Activated CD8-positive, alpha-beta T cell treated with anti-CD3 and anti-CD28 coated beads, Interleukin-2, amount 10 ng/mL, durations not matched to agents 7 days and 5 days (primary cell): Measurements from ENCODE around the gene SPRED3. TPM values are rescaled to one million over a fixed set of nuclear protein-coding genes. Genes with fewer than 3 reads are reported as not detected.
"Not testable (repeated sequence)": the region's sequence is repeated elsewhere in the genome, so short reads cannot be mapped to it uniquely, and the experiment has no call there.

Experiments used
- ATAC-seq: fragments of 150-1000 bp; cut with Tn5 transposase; one replicate; pipeline ENCODE4 v1.10.0; 2021; ENCODE audit warnings: moderate library complexity
- CTCF ChIA-PET: fragments of 350-600 bp; sonication (Branson Sonifier 250); formaldehyde crosslinking; loops from one replicate; lab custom pipeline; 2021; ENCODE audit warnings: antibody characterized with exemption; lab: Charles Lee
- POLR2A ChIA-PET: fragments of 350-600 bp; sonication (Branson Sonifier 250); formaldehyde crosslinking; loops from one replicate; lab custom pipeline; 2021; ENCODE audit warnings: antibody characterized with exemption; lab: Charles Lee
- DNase-seq: peaks from one replicate; pipeline ENCODE4 v3.0.0-alpha.2; 2020
- H3K27ac Mint-ChIP-seq: one replicate; pipeline ENCODE4 v1.8.0; 2021; ENCODE audit warnings: mild to moderate bottlenecking, mixed read lengths
- H3K27me3 Mint-ChIP-seq: one replicate; pipeline ENCODE4 v1.8.0; 2021; ENCODE audit warnings: low read depth, mixed read lengths
- H3K36me3 Mint-ChIP-seq: one replicate; pipeline ENCODE4 v1.8.0; 2021; ENCODE audit warnings: low read depth, mixed read lengths
- H3K4me1 Mint-ChIP-seq: one replicate; pipeline ENCODE4 v1.8.0; 2021; ENCODE audit warnings: low read depth, mixed read lengths
- H3K4me3 Mint-ChIP-seq: one replicate; pipeline ENCODE4 v1.8.0; 2021; ENCODE audit warnings: mild to moderate bottlenecking, mixed read lengths
- H3K9me3 Mint-ChIP-seq: one replicate; pipeline ENCODE4 v1.8.0; 2022; ENCODE audit warnings: mixed read lengths; ENCODE audit not compliant: insufficient read depth
- total RNA-seq, 2 experiments: library from RNA; stranded (reverse); gene quantifications; one replicate each; pipeline ENCODE4 v1.2.3, GENCODE V29; 2021

Gene SPRED3
- 1 to 10 TPM in 1 of 2 experiments, under 1 TPM in 1; 0.90 to 1.3 TPM for total RNA-seq

GRCh38 chr19:38388349-38389100 is at the start of gene SPRED3:
Gene SPRED3, plus strand, starts transcription at chr19:38388697. Its CDS starts 1,606 bp downstream, at chr19:38390303.
- no peak for DNase-seq
- ChIA-PET CTCF (interaction anchor here (1.2 to 1.6 kb wide), 4 partner anchors 14 to 542 kb away, joined by 3 to 9 read pairs (median 4); partner anchors contain the start of genes CATSPERG, MRPS12, PSMD8 and SARS2), POLR2A (interaction anchor here (0.8 to 2.3 kb wide), 3 partner anchors 11 to 14 kb away, joined by 3 to 15 read pairs (median 10); partner anchors contain the start of genes FAM98C and PSMD8)
- H3K9me3 Mint-ChIP-seq: no peaks in the 10 kb centered on the region
- peak within 1 kb of the TSS; percentile 70 for H3K4me3 Mint-ChIP-seq
- peaks cover 17% of the 10 kb centered on the region for H3K36me3 Mint-ChIP-seq
- H3K27me3 Mint-ChIP-seq: peaks cover 40% of the 10 kb centered on the region
- H3K4me1 Mint-ChIP-seq: peaks cover 19% of the 10 kb centered on the region
- peak within 1 kb of the TSS; percentile 46 for H3K27ac Mint-ChIP-seq
- no peak for ATAC-seq

GRCh38 chr19:38339011-38339410 is 49.5 kb upstream of the SPRED3 start:
- Mint-ChIP-seq H3K36me3 (peaks cover 14% of the 10 kb centered on the region), H3K4me1 (peaks cover 11% of the 10 kb centered on the region)
- CTCF ChIA-PET: interaction anchor here (1.4 kb wide), 1 partner anchor 105 kb away, joined by 3 read pairs; no protein-coding TSS in a partner anchor
- not testable (repeated sequence) for H3K9me3 Mint-ChIP-seq, H3K27me3 Mint-ChIP-seq, H3K4me3 Mint-ChIP-seq, ATAC-seq, H3K27ac Mint-ChIP-seq, DNase-seq
- POLR2A ChIA-PET: interaction anchor here (1.5 kb wide), 1 partner anchor 36 kb away, joined by 7 read pairs; the partner anchor contains the start of gene PSMD8

GRCh38 chr19:38340927-38341326 is 47.6 kb upstream of the SPRED3 start:
- ChIA-PET CTCF (no interaction called here), POLR2A (no interaction called here)
- Mint-ChIP-seq H3K36me3 (peaks cover 14% of the 10 kb centered on the region), H3K4me3 (no peak overlapping the region), H3K27ac (no peak overlapping the region), H3K27me3 (no peaks in the 10 kb centered on the region), H3K4me1 (peaks cover 11% of the 10 kb centered on the region), H3K9me3 (no peaks in the 10 kb centered on the region)
- DNase-seq: no peak
- ATAC-seq: no peak

GRCh38 chr19:38346837-38347236 is 41.7 kb upstream of the SPRED3 start:
- Mint-ChIP-seq H3K9me3 (no peaks in the 10 kb centered on the region), H3K36me3 (peaks cover 3% of the 10 kb centered on the region), H3K4me1 (no peaks in the 10 kb centered on the region), H3K27ac (no peak overlapping the region), H3K27me3 (no peaks in the 10 kb centered on the region), H3K4me3 (no peak overlapping the region)
- DNase-seq: no peak
- POLR2A ChIA-PET: no interaction called here
- CTCF ChIA-PET: no interaction called here
- ATAC-seq: no peak

GRCh38 chr19:38350883-38351282 is 37.6 kb upstream of the SPRED3 start:
- ATAC-seq: no peak
- no peaks in the 10 kb centered on the region for H3K9me3 Mint-ChIP-seq
- DNase-seq: no peak
- H3K4me3 Mint-ChIP-seq: no peak overlapping the region
- no peaks in the 10 kb centered on the region for H3K36me3 Mint-ChIP-seq
- no peak overlapping the region for H3K27ac Mint-ChIP-seq
- H3K4me1 Mint-ChIP-seq: no peaks in the 10 kb centered on the region
- H3K27me3 Mint-ChIP-seq: no peaks in the 10 kb centered on the region
- ChIA-PET POLR2A (interaction anchor here (1.1 kb wide), 1 partner anchor 11 kb away, joined by 3 read pairs; no protein-coding TSS in a partner anchor), CTCF (no interaction called here)

GRCh38 chr19:38351865-38352395 is 36.6 kb upstream of the SPRED3 start:
- ATAC-seq (peak; percentile 15), DNase-seq (no peak)
- POLR2A ChIA-PET: interaction anchor here (1.1 kb wide), 1 partner anchor 10 kb away, joined by 3 read pairs; no protein-coding TSS in a partner anchor
- Mint-ChIP-seq H3K36me3 (no peaks in the 10 kb centered on the region), H3K27ac (no peak overlapping the region), H3K9me3 (no peaks in the 10 kb centered on the region), H3K4me3 (no peak overlapping the region), H3K27me3 (peaks cover 4% of the 10 kb centered on the region), H3K4me1 (no peaks in the 10 kb centered on the region)
- CTCF ChIA-PET: no interaction called here

GRCh38 chr19:38352611-38353010 is 35.9 kb upstream of the SPRED3 start:
- CTCF ChIA-PET: interaction anchor here (1.2 kb wide), 1 partner anchor 126 kb away, joined by 5 read pairs; no protein-coding TSS in a partner anchor
- ATAC-seq: no peak
- no peaks in the 10 kb centered on the region for H3K9me3 Mint-ChIP-seq
- no peak for DNase-seq
- H3K4me3 Mint-ChIP-seq: no peak overlapping the region
- peaks cover 4% of the 10 kb centered on the region for H3K27me3 Mint-ChIP-seq
- H3K4me1 Mint-ChIP-seq: no peaks in the 10 kb centered on the region
- H3K36me3 Mint-ChIP-seq: no peaks in the 10 kb centered on the region
- POLR2A ChIA-PET: no interaction called here
- no peak overlapping the region for H3K27ac Mint-ChIP-seq

- Mint-ChIP-seq H3K36me3 (no peaks in the 10 kb centered on the region), H3K27me3 (peaks cover 25% of the 10 kb centered on the region), H3K4me1 (peaks cover 4% of the 10 kb centered on the region), H3K9me3 (no peaks in the 10 kb centered on the region), H3K4me3 (no peak overlapping the region), H3K27ac (no peak overlapping the region)
- DNase-seq: no peak
- CTCF ChIA-PET: no interaction called here
- no peak for ATAC-seq
- POLR2A ChIA-PET: no interaction called here
These were observed 32.5 kb upstream of the SPRED3 start for GRCh38 chr19:38355728-38356725.

- no peak for DNase-seq
- POLR2A ChIA-PET: no interaction called here
- H3K27ac Mint-ChIP-seq: no peak overlapping the region
- ATAC-seq: no peak
- H3K4me1 Mint-ChIP-seq: peaks cover 18% of the 10 kb centered on the region
- H3K4me3 Mint-ChIP-seq: no peak overlapping the region
- peaks cover 32% of the 10 kb centered on the region for H3K27me3 Mint-ChIP-seq
- H3K36me3 Mint-ChIP-seq: no peaks in the 10 kb centered on the region
- no peaks in the 10 kb centered on the region for H3K9me3 Mint-ChIP-seq
- CTCF ChIA-PET: interaction anchor here (0.8 to 2.2 kb wide), 2 partner anchors 16 to 114 kb away, joined by 3 to 7 read pairs; partner anchors contain the start of gene PSMD8
These were observed 30.4 kb upstream of the SPRED3 start for GRCh38 chr19:38358071-38358470.

GRCh38 chr19:38359242-38360021 is 29.1 kb upstream of the SPRED3 start:
- H3K4me1 Mint-ChIP-seq: peaks cover 18% of the 10 kb centered on the region
- H3K9me3 Mint-ChIP-seq: no peaks in the 10 kb centered on the region
- POLR2A ChIA-PET: interaction anchor here (0.6 to 3.1 kb wide), 4 partner anchors 15 to 95 kb away, joined by 3 to 15 read pairs (median 4); partner anchors contain the start of genes PSMD8 and SPINT2
- no peaks in the 10 kb centered on the region for H3K36me3 Mint-ChIP-seq
- no peak overlapping the region for H3K4me3 Mint-ChIP-seq
- DNase-seq: no peak
- no peak overlapping the region for H3K27ac Mint-ChIP-seq
- ATAC-seq: no peak
- H3K27me3 Mint-ChIP-seq: peaks cover 32% of the 10 kb centered on the region
- CTCF ChIA-PET: interaction anchor here (1.1 to 2.2 kb wide), 3 partner anchors 23 to 115 kb away, joined by 4 to 7 read pairs (median 4); partner anchors contain the start of genes CATSPERG and FAM98C
